H1 (cell line): ENCODE results near the gene GABRG3. TPM values are rescaled to one million over a fixed set of nuclear protein-coding genes. Genes with fewer than 3 reads are reported as not detected.

Experiments
- CTCF ChIA-PET: fragments of 300-600 bp; sonication (Branson Sonifier 250); formaldehyde crosslinking; loops from one replicate; lab custom pipeline; 2021; ENCODE audit not compliant: partially characterized antibody; lab: Charles Lee
- POLR2A ChIA-PET: fragments of 300-600 bp; sonication (Branson Sonifier 250); formaldehyde crosslinking; loops from one replicate; lab custom pipeline; 2021; ENCODE audit warnings: inconsistent platforms; ENCODE audit not compliant: partially characterized antibody; lab: Charles Lee
- DNase-seq, 2 experiments: peaks; one replicate each; pipeline versions ENCODE4 v3.0.0 to v3.0.0-alpha.2; 2010 to 2022; ENCODE audit warnings: low spot score in 2 of 2, low read depth in 1 of 2, mixed read lengths in 1 of 2
- FAIRE-seq: peaks from 2 replicates; lab custom pipeline; 2011; peaks lifted over from hg19 to GRCh38; lab: Jason Lieb, UNC
- H2AFZ ChIP-seq: 2 replicates; pipeline ENCODE4 v1.8.1; 2012; ENCODE audit warnings: low read length, inconsistent platforms
- H2AK5ac ChIP-seq: 2 replicates; pipeline ENCODE4 v1.6.1; 2013; ENCODE audit warnings: low read depth, low read length
- H2BK120ac ChIP-seq: replicated peaks from 2 replicates; pipeline ENCODE3; 2013; ENCODE audit warnings: low read depth, low read length, inconsistent platforms
- H2BK12ac ChIP-seq: 2 replicates; pipeline ENCODE4 v1.6.1; 2013; ENCODE audit warnings: low read depth, low read length
- H2BK15ac ChIP-seq: 2 replicates; pipeline ENCODE4 v1.6.1; 2013; ENCODE audit warnings: low read length
- H2BK20ac ChIP-seq: 2 replicates; pipeline ENCODE4 v1.6.1; 2013; ENCODE audit warnings: low read length
- H2BK5ac ChIP-seq: 2 replicates; pipeline ENCODE4 v1.6.1; 2013; ENCODE audit warnings: low read depth, low read length
- H3K14ac ChIP-seq: 2 replicates; pipeline ENCODE4 v1.6.1; 2013; ENCODE audit warnings: inconsistent platforms; ENCODE audit not compliant: insufficient read length
- H3K18ac ChIP-seq: 2 replicates; pipeline ENCODE4 v1.6.1; 2013; ENCODE audit warnings: low read length; ENCODE audit errors: extremely low read depth
- H3K23ac ChIP-seq: 2 replicates; pipeline ENCODE4 v1.6.1; 2013; ENCODE audit warnings: inconsistent platforms; ENCODE audit not compliant: insufficient read length
- H3K23me2 ChIP-seq: 2 replicates; pipeline ENCODE4 v1.6.1; 2013; ENCODE audit warnings: low read depth, low read length
- H3K27ac ChIP-seq: 2 replicates; pipeline ENCODE4 v1.6.1; 2011; ENCODE audit warnings: low read depth, low read length, inconsistent platforms
- H3K27me3 ChIP-seq, 4 experiments: replicated peaks in 1 of 4; 1 replicate in 1 of 4; 2 replicates in 3 of 4; pipeline versions ENCODE4 v1.6.1 to v1.8.1; 2011 to 2013; ENCODE audit warnings: low read length in 3 of 4, mild to moderate bottlenecking in 3 of 4, inconsistent platforms in 2 of 4, mixed read lengths in 2 of 4, moderate library complexity in 1 of 4; ENCODE audit not compliant: control insufficient read depth in 3 of 4, insufficient read depth in 3 of 4; ENCODE audit errors: extremely low read depth in 1 of 4
- H3K36me3 ChIP-seq, 4 experiments: 2 replicates each; pipeline versions ENCODE4 v1.6.1 to v1.8.1; 2011 to 2013; ENCODE audit warnings: mild to moderate bottlenecking in 4 of 4, low read length in 3 of 4, moderate library complexity in 2 of 4, control low read depth in 1 of 4, inconsistent platforms in 1 of 4; ENCODE audit not compliant: insufficient read depth in 4 of 4, control insufficient read depth in 2 of 4
- H3K4ac ChIP-seq: replicated peaks from 2 replicates; pipeline ENCODE3; 2013; ENCODE audit warnings: low read length, low read depth, mixed read lengths, inconsistent platforms; ENCODE audit not compliant: insufficient read length
- H3K4me1 ChIP-seq, 4 experiments: replicated peaks in 1 of 4; 1 replicate in 1 of 4; 2 replicates in 3 of 4; pipeline versions ENCODE4 v1.6.1 to v1.8.1; 2011 to 2013; ENCODE audit warnings: low read length in 3 of 4, inconsistent platforms in 2 of 4, mixed read lengths in 1 of 4; ENCODE audit not compliant: insufficient read depth in 4 of 4, control insufficient read depth in 3 of 4
- H3K4me2 ChIP-seq, 2 experiments: 2 replicates each; pipeline versions ENCODE4 v1.6.1 to v1.8.1; 2011 to 2013; ENCODE audit warnings: low read depth in 2 of 2, low read length in 2 of 2, control low read depth in 1 of 2, inconsistent platforms in 1 of 2, mild to moderate bottlenecking in 1 of 2; ENCODE audit not compliant: insufficient read depth in 1 of 2
- H3K4me3 ChIP-seq, 4 experiments: fragments of 200-600, 300-600 bp in 1 of 4; sonication (generic), shearing (Covaris generic), sonication (Bioruptor Twin) in 1 of 4; 2 replicates each; pipeline versions ENCODE4 v1.5.1 to v1.8.1; 2011 to 2016; ENCODE audit warnings: low read length in 4 of 4, low read depth in 3 of 4, control low read depth in 2 of 4, inconsistent platforms in 2 of 4, mild to moderate bottlenecking in 2 of 4, mixed read lengths in 1 of 4, moderate library complexity in 1 of 4; ENCODE audit not compliant: insufficient read depth in 2 of 4; ENCODE audit errors: extremely low read depth in 1 of 4
- H3K56ac ChIP-seq: replicated peaks from 2 replicates; pipeline ENCODE3; 2013; ENCODE audit warnings: low read depth, mild to moderate bottlenecking, mixed read lengths, low read length, inconsistent platforms; ENCODE audit not compliant: insufficient read length
- H3K79me1 ChIP-seq: 2 replicates; pipeline ENCODE4 v1.6.1; 2013; ENCODE audit warnings: low read depth, low read length, control low read depth
- H3K79me2 ChIP-seq, 2 experiments: 2 replicates each; pipeline versions ENCODE4 v1.6.1 to v1.8.1; 2012 to 2013; ENCODE audit warnings: low read length in 2 of 2, mild to moderate bottlenecking in 2 of 2, inconsistent platforms in 1 of 2; ENCODE audit not compliant: insufficient read depth in 2 of 2, control insufficient read depth in 1 of 2
- H3K9ac ChIP-seq, 4 experiments: replicated peaks in 1 of 4; 1 replicate in 1 of 4; 2 replicates in 3 of 4; pipeline versions ENCODE4 v1.6.1 to v1.8.1; 2011 to 2013; ENCODE audit warnings: low read depth in 3 of 4, low read length in 3 of 4, control low read depth in 2 of 4, mild to moderate bottlenecking in 2 of 4, moderate library complexity in 2 of 4, inconsistent platforms in 1 of 4; ENCODE audit errors: extremely low read depth in 1 of 4
- H3K9me3 ChIP-seq, 2 experiments: 2 replicates each; pipeline versions ENCODE4 v1.6.1 to v1.8.1; 2012 to 2013; ENCODE audit warnings: mild to moderate bottlenecking in 2 of 2, moderate library complexity in 2 of 2, control low read depth in 1 of 2, inconsistent platforms in 1 of 2, low read depth in 1 of 2, low read length in 1 of 2, mixed read lengths in 1 of 2; ENCODE audit not compliant: insufficient read depth in 2 of 2
- H4K20me1 ChIP-seq, 2 experiments: replicated peaks in 1 of 2; 2 replicates each; pipeline versions ENCODE3 to v1.8.1; 2011 to 2013; ENCODE audit warnings: inconsistent platforms in 2 of 2, low read length in 2 of 2, mild to moderate bottlenecking in 1 of 2; ENCODE audit not compliant: insufficient read depth in 2 of 2, control insufficient read depth in 1 of 2
- H4K5ac ChIP-seq: 2 replicates; pipeline ENCODE4 v1.6.1; 2013; ENCODE audit warnings: low read length, low read depth, mixed read lengths, inconsistent platforms; ENCODE audit not compliant: insufficient read length
- H4K8ac ChIP-seq: 2 replicates; pipeline ENCODE4 v1.8.0; 2013; ENCODE audit warnings: mild to moderate bottlenecking, moderate library complexity, low read length, inconsistent platforms; ENCODE audit not compliant: insufficient read depth; ENCODE audit errors: extremely low read depth
- H4K91ac ChIP-seq: replicated peaks from 2 replicates; pipeline ENCODE3; 2013; ENCODE audit warnings: low read length, mixed read lengths, inconsistent platforms; ENCODE audit not compliant: insufficient read length
- CBX8 ChIP-seq: fragments of 300-800, 300-1000 bp; sonication (generic); IDR thresholded peaks from 2 replicates; pipeline ENCODE4 v1.7.1; 2016; ENCODE audit warnings: low read depth, low read length, borderline replicate concordance
- E2F6 ChIP-seq: IDR thresholded peaks from 2 replicates; pipeline ENCODE4 v1.6.1; 2012; ENCODE audit warnings: inconsistent platforms
- HDAC2 ChIP-seq, 2 experiments: fragments of 300-600 bp in 1 of 2; sonication (generic) in 1 of 2; IDR thresholded peaks; 2 replicates each; pipeline ENCODE4 v1.6.1; 2011 to 2012; ENCODE audit warnings: low read depth in 2 of 2, low read length in 2 of 2, mild to moderate bottlenecking in 2 of 2, moderate library complexity in 2 of 2, borderline replicate concordance in 1 of 2, inconsistent platforms in 1 of 2
- NRF1 ChIP-seq: IDR thresholded peaks from 2 replicates; pipeline ENCODE4 v1.6.1; 2011; ENCODE audit warnings: mild to moderate bottlenecking, low read depth, low read length, improper control_type of control experiment
- ZNF274 ChIP-seq: IDR thresholded peaks from 2 replicates; pipeline ENCODE4 v1.7.0; 2012; ENCODE audit warnings: low read length, borderline replicate concordance; ENCODE audit errors: extremely low read depth
- WGBS, 2 experiments: shearing (Covaris generic) in 1 of 2; methylation state at CpG; one replicate each; pipeline versions ENCODE4 v1.1.6 to v1.1.7; 2013 to 2015; ENCODE audit warnings: low lambda C conversion rate in 2 of 2, mixed read lengths in 2 of 2, inconsistent platforms in 1 of 2, low coverage in 1 of 2, missing lambda C conversion rate in 1 of 2; ENCODE audit not compliant: insufficient replicate concordance in 2 of 2, insufficient coverage in 1 of 2, insufficient read length in 1 of 2; ENCODE audit errors: extremely low coverage in 1 of 2, missing lambda C conversion rate in 1 of 2; 5-methylcytosine and 5-hydroxymethylcytosine counted together
- polyA plus RNA-seq, 7 experiments: library from polyadenylated mRNA; depleted of rRNA in 3 of 7; stranded (reverse) in 5 of 7; unstranded in 2 of 7; fragments of >200 nt in 5 of 7; fragments of 200-250 nt in 2 of 7; gene quantifications; 1 replicate in 5 of 7; 2 replicates in 1 of 7; 4 replicates in 1 of 7; pipeline versions ENCODE4 v1.2.1 to v1.2.3, GENCODE V29; 2011 to 2013; ENCODE audit warnings: missing spikeins in 2 of 7, mixed read lengths in 2 of 7
- total RNA-seq: library from RNA; stranded (reverse); fragmentation: NEBNext Ultra II Directional; extraction: Animal tissue kit (Norgen Biotek cat#: 25700); gene quantifications from 2 replicates; pipeline ENCODE4 v1.2.1, GENCODE V29; 2021

GABRG3 gene
- total and polyA plus RNA-seq, 2 of the 8 experiments (the other 6 are each of a cell fraction or from before 2014, with no cell fraction given) = 0.17 to 0.80 TPM

DNA sequence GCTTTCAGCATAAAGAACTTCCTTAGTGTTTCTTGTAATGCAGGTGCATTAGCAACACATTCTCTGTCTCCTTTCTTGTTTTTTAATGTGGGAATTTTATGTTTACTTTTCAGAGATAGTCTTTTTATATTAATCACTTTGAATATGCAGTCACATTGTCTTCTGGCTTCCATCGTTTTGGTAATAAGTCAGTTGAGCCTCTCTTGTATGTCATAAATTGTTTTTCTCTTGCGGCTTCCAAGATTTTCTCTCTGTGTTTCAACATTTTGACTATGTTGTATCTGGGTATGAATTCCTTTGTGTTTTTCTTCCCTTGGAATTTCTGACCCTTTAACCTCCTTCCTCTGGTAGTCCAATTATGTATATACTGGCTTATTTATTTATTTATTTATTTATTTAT, 25.3 kb downstream of the GABRG3 start:
- Histone ChIP-seq H3K27ac (no peak overlapping the region), H2BK15ac (no peak overlapping the region), H3K9ac (no peak overlapping the region), H3K79me1 (no peaks in the 10 kb centered on the region), H4K8ac (no peak overlapping the region), H4K20me1 (no peaks in the 10 kb centered on the region), H2BK120ac (no peak overlapping the region), H2BK20ac (no peak overlapping the region), H2BK12ac (no peak overlapping the region), H3K9me3 (peaks cover 0 to 9% of the 10 kb centered on the region in 2 experiments; a peak in 3 of 4 replicates), H2AFZ (no peak overlapping the region), H3K18ac (no peak overlapping the region), H3K14ac (no peak overlapping the region), H2AK5ac (no peak overlapping the region), H3K4ac (no peak overlapping the region), H3K23ac (no peak overlapping the region), H3K56ac (no peak overlapping the region), H2BK5ac (no peak overlapping the region), H3K36me3 (no peaks in the 10 kb centered on the region), H3K23me2 (no peaks in the 10 kb centered on the region), H3K4me2 (no peak overlapping the region), H3K79me2 (no peaks in the 10 kb centered on the region), H4K91ac (no peak overlapping the region), H3K27me3 (no peaks in the 10 kb centered on the region), H3K4me1 (no peaks in the 10 kb centered on the region), H3K4me3 (no peak overlapping the region), H4K5ac (no peak overlapping the region)
- no peak for DNase-seq
- no peak for TF ChIP-seq ZNF274
- no peak for TF ChIP-seq NRF1
- no peak for TF ChIP-seq HDAC2 (IDR thresholded peaks at IDR 0.05; ENCODE audit: borderline replicate concordance in 1 of 2, low read depth in 2 of 2, low read length in 2 of 2)
- no peak for TF ChIP-seq CBX8
- TF ChIP-seq E2F6 = no peak
- WGBS, 2 experiments = 84% methylated on average over 2 of the region's 2 CpGs; no CpG with 5 or more reads in 1 of the 2 experiments
- ChIA-PET CTCF (no interaction called here), POLR2A (no interaction called here)
- FAIRE-seq = no peak
